OCI-LY1 (cell line): Measurements from ENCODE around the gene ASPHD1.

Experiments used
- H2AFZ ChIP-seq: fragments of 200-600 bp; sonication (generic), shearing (Covaris generic); 2 replicates; pipeline ENCODE4 v1.6.0; 2014; ENCODE audit warnings: antibody characterized with exemption, mild to moderate bottlenecking, low read length
- H3F3A ChIP-seq: fragments of 200-600 bp; sonication (generic), shearing (Covaris generic); 2 replicates; pipeline ENCODE4 v1.6.0; 2014; ENCODE audit warnings: mild to moderate bottlenecking, antibody characterized with exemption, low read length, moderate library complexity; ENCODE audit not compliant: insufficient read depth
- H3K27ac ChIP-seq: fragments of 200-600 bp; sonication (generic); 2 replicates; pipeline ENCODE4 v1.5.1; 2014; ENCODE audit warnings: low read length, mixed run types, mild to moderate bottlenecking, low read depth; ENCODE audit not compliant: poor library complexity, severe bottlenecking
- H3K27me3 ChIP-seq: fragments of 200-600 bp; sonication (generic); 2 replicates; pipeline ENCODE4 v1.6.0; 2014; ENCODE audit warnings: antibody characterized with exemption, mild to moderate bottlenecking, low read length, moderate library complexity; ENCODE audit not compliant: insufficient read depth
- H3K36me3 ChIP-seq: fragments of 200-600 bp; sonication (generic); 2 replicates; pipeline ENCODE4 v1.6.1; 2014; ENCODE audit warnings: mild to moderate bottlenecking, antibody characterized with exemption, low read length, moderate library complexity, mixed read lengths; ENCODE audit not compliant: insufficient read depth
- H3K4me1 ChIP-seq: fragments of 200-600 bp; sonication (generic); 2 replicates; pipeline ENCODE4 v1.5.1; 2014; ENCODE audit warnings: mild to moderate bottlenecking, low read length, moderate library complexity; ENCODE audit not compliant: insufficient read depth, severe bottlenecking
- H3K4me2 ChIP-seq: fragments of 200-600 bp; sonication (generic), shearing (Covaris generic); 2 replicates; pipeline ENCODE4 v1.6.1; 2014; ENCODE audit warnings: low read length
- H3K4me3 ChIP-seq: fragments of 200-600 bp; sonication (generic); 2 replicates; pipeline ENCODE4 v1.5.1; 2014; ENCODE audit warnings: low read length, low read depth, mild to moderate bottlenecking, mixed read lengths; ENCODE audit not compliant: poor library complexity, severe bottlenecking
- H3K79me2 ChIP-seq: fragments of 200-600 bp; shearing (Covaris generic); 2 replicates; pipeline ENCODE4 v1.6.1; 2016; ENCODE audit warnings: mixed run types, low read length, mixed read lengths; ENCODE audit not compliant: insufficient read depth
- H3K9ac ChIP-seq: fragments of 200-600 bp; sonication (generic), shearing (Covaris generic); 2 replicates; pipeline ENCODE4 v1.6.1; 2014; ENCODE audit warnings: mild to moderate bottlenecking, low read length, mixed read lengths
- H3K9me2 ChIP-seq: fragments of 200-600 bp; sonication (generic), shearing (Covaris generic); 2 replicates; pipeline ENCODE4 v1.6.1; 2014; ENCODE audit warnings: low read depth, mild to moderate bottlenecking, low read length, mixed read lengths
- H3K9me3 ChIP-seq: fragments of 200-600 bp; shearing (Covaris generic); 2 replicates; pipeline ENCODE4 v1.6.1; 2014; ENCODE audit warnings: low read length, mixed read lengths
- H4K20me1 ChIP-seq: fragments of 200-600 bp; sonication (generic), shearing (Covaris generic); 2 replicates; pipeline ENCODE4 v1.6.0; 2016; ENCODE audit warnings: mild to moderate bottlenecking, low read length; ENCODE audit not compliant: insufficient read depth
- CTCF ChIP-seq: fragments of 200-600 bp; sonication (generic), shearing (Covaris generic); IDR thresholded peaks from 2 replicates; pipeline ENCODE4 v1.5.1; 2017; ENCODE audit warnings: mild to moderate bottlenecking, antibody characterized with exemption, low read length, moderate library complexity, mixed read lengths
- EZH2 ChIP-seq: fragments of 200-600 bp; sonication (generic), shearing (Covaris generic); IDR thresholded peaks from 2 replicates; pipeline ENCODE4 v1.8.0; 2017; ENCODE audit warnings: borderline replicate concordance, mixed run types, mild to moderate bottlenecking, antibody characterized with exemption, low read length, moderate library complexity, mixed read lengths

Gene ASPHD1

GRCh38 chr16:29898804-29899515 lies 1.3 kb upstream of the ASPHD1 start:
- no peaks in the 10 kb centered on the region for H3K36me3 ChIP-seq
- H3F3A ChIP-seq = no peaks in the 10 kb centered on the region
- H3K4me3 ChIP-seq = no peak overlapping the region
- H3K9me2 ChIP-seq = no peaks in the 10 kb centered on the region
- H3K4me1 ChIP-seq = peaks cover 5% of the 10 kb centered on the region
- H3K9me3 ChIP-seq = no peaks in the 10 kb centered on the region
- no peak overlapping the region for H3K9ac ChIP-seq
- no peaks in the 10 kb centered on the region for H3K27me3 ChIP-seq
- H3K27ac ChIP-seq = no peak overlapping the region
- H4K20me1 ChIP-seq = no peaks in the 10 kb centered on the region
- H2AFZ ChIP-seq = no peak overlapping the region
- H3K4me2 ChIP-seq = no peak overlapping the region
- TF ChIP-seq CTCF = no peak
- no peak for TF ChIP-seq EZH2
- no peaks in the 10 kb centered on the region for H3K79me2 ChIP-seq

GRCh38 chr16:29899516-29900101 lies 679 bp upstream of the ASPHD1 start, which contains the start of gene SEZ6L2:
Gene SEZ6L2 (minus strand): TSS chr16:29899550. CDS start chr16:29899019, 531 bp downstream.
- Histone ChIP-seq H3K9me2 (no peaks in the 10 kb centered on the region), H3K9ac (no peak within 1 kb of the TSS), H3F3A (no peaks in the 10 kb centered on the region), H3K4me2 (peak within 1 kb of the TSS; percentile 64), H3K4me3 (peak within 1 kb of the TSS; percentile 57), H3K9me3 (no peaks in the 10 kb centered on the region), H2AFZ (no peak within 1 kb of the TSS), H3K27me3 (no peaks in the 10 kb centered on the region), H3K79me2 (no peaks in the 10 kb centered on the region), H3K4me1 (peaks cover 5% of the 10 kb centered on the region), H3K36me3 (no peaks in the 10 kb centered on the region), H4K20me1 (no peaks in the 10 kb centered on the region), H3K27ac (no peak within 1 kb of the TSS)
- TF ChIP-seq EZH2 (no peak), CTCF (no peak)

GRCh38 chr16:29900888-29901606 lies 759 bp downstream of the ASPHD1 start:
- Histone ChIP-seq H2AFZ (no peak overlapping the region), H4K20me1 (no peaks in the 10 kb centered on the region), H3K79me2 (no peaks in the 10 kb centered on the region), H3K9ac (no peak overlapping the region), H3K9me3 (no peaks in the 10 kb centered on the region), H3K4me3 (no peak overlapping the region), H3K4me2 (no peak overlapping the region; the same call in 1 of the 2 replicates), H3K27ac (no peak overlapping the region), H3F3A (no peaks in the 10 kb centered on the region), H3K4me1 (peaks cover 5% of the 10 kb centered on the region), H3K27me3 (no peaks in the 10 kb centered on the region), H3K9me2 (no peaks in the 10 kb centered on the region), H3K36me3 (no peaks in the 10 kb centered on the region)
- TF ChIP-seq EZH2 (no peak), CTCF (no peak)
